ENCODE measurements around the gene SH3RF3.

The SH3RF3 gene

DNA sequence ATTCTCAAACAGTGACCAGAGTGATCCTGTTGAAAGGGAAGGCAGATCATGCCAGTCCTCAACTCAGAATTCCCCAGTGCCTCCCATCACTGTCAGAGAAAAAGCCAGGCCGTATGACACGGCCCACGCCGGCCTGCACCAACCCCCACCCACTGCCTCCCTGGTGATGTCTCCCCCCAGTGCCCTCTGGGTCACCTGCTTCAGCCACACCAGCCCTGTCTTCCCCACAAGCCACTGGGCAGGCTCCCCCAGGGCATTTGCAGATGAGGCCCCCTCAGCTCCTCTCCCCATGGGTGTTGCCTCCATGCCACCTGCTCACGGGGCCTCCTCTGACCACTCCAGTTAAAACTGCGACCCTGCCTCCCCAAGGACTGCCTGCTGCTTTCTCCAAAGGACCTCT, 169.8 kb downstream of the SH3RF3 start:
- intact Hi-C loops (cut with DNase I): no loop called here
- DNase-seq: no peak

GRCh38 chr2:109299536-109299935, 170.5 kb downstream of the SH3RF3 start:
- intact Hi-C loops (cut with DNase I): no loop called here
- no peak for DNase-seq

DNA sequence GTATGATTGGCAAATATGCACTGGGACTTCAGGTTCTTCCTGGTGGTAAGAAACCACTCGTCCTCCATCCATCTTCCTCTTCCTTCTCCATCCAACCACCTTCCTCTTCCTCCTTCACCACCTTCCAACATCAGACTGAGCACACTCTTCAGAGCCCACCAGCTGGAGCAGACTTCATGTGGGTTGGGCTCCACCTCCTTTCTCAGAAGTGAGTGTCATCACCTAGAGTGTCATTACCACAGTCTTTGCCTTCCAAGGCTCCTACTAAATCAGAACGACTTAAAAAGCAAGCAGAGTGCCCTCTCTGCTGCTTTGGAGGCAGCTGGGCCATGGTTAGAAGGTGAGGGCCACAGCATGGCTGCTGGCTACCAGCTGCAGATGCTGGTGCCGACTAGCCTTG, 171.6 kb downstream of the SH3RF3 start:
- intact Hi-C loops (cut with DNase I): no loop called here
- DNase-seq: no peak

DNA sequence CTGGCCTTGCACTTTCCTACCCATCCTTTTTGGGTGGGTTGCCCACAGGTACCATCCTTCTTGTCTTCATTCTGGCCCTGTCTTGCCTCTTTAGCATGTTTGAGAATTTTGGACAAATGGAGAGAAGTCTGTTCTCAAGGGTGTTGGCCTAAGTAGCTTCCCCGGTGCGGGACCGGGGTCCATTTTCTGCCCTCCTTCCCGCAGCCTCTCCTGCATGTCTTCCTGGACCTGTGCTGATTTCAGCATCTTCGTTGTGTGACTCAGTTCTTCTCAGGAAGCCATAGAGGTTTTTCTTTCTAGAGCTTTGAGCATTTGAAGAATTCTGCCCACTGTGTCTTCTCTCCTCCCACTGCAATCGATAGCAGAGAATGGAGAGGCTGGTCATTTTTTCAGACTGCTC, 172.7 kb downstream of the SH3RF3 start:
- intact Hi-C loops (cut with DNase I): no loop called here
- no peak for DNase-seq

- DNase-seq: no peak
- intact Hi-C loops (cut with DNase I): no loop called here
Observed at GRCh38 chr2:109302319-109302718, 173.3 kb downstream of the SH3RF3 start.

GRCh38 chr2:109304242-109304641, 175.2 kb downstream of the SH3RF3 start:
- intact Hi-C loops (cut with DNase I): no loop called here
- no peak for DNase-seq

- DNase-seq: no peak
- intact Hi-C loops (cut with DNase I): no loop called here
Observed at GRCh38 chr2:109304731-109305470, 175.9 kb downstream of the SH3RF3 start.

GRCh38 chr2:109305490-109306167, 176.6 kb downstream of the SH3RF3 start:
- intact Hi-C loops (cut with DNase I): no loop called here

DNA sequence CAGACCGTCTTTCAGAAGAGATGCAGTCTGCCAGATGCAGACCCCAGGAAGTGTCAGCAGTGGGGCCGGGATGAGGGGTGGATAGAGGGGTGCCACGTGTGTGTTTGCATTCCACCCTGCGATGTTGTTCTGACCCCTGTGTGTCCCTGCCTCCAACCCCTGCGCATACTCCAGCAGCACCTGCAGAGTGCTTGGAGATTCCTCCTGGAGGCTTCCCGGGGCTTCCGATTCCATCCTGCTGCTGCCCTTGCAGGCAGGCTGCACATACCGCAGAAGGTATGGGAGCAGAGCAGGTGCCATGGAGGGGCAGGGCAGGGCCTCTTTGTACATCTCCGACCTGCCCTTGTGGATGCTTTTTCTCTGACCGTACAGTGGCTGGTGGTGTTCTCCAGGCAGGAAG, 177.2 kb downstream of the SH3RF3 start:
- DNase-seq: no peak
- intact Hi-C loops (cut with DNase I): no loop called here

More at GRCh38 chr2:109305490-109306167, 176.6 kb downstream of the SH3RF3 start:
- no peak for DNase-seq

DNA sequence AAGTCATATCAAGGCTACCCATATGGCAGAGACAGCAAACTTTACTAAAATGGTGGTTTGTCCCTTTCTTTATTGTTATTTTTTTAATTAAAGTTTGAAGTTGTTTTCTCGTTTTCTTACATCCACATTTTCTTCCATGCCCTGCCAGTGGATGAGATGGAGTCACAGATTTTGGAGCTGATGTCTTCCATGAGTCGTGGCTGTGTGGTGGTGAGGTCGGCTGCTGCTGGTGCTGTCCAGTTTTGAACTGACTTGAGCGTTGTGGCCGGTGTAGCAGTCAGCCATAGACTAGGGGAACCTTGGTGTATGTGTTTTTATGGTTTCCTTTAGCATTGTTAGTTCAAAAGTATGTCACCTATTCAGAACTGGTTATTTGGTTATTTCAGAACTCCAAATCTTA, 182.8 kb downstream of the SH3RF3 start:
- no peak for DNase-seq
- intact Hi-C loops (cut with DNase I): no loop called here

- no peak for DNase-seq
- intact Hi-C loops (cut with DNase I): no loop called here
Observed at GRCh38 chr2:109312902-109313301, 183.9 kb downstream of the SH3RF3 start.

DNA sequence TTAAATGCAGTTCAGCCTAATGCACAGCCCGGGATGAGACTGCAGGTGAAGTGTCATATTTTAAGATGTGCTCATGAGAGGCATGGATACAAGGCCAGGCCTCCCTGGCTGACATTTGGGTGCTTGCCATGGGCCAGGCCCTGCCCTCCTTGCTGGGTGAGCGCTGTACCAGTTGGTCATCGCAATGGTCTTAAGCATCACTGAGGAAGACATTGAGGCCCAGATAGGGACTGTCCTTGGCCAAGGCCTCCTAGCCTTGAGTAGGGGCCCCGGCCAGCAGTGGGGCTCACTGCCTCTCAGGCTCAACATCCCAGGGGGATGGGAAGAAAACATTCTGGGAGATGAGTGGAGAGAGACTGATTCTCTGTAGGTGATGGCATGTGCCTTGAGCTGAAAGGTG, 184.3 kb downstream of the SH3RF3 start:
- intact Hi-C loops (cut with DNase I): no loop called here

GRCh38 chr2:109316091-109316490, 187.1 kb downstream of the SH3RF3 start:
- DNase-seq: no peak

More for the DNA sequence above, 184.3 kb downstream of the SH3RF3 start:
- no peak for DNase-seq

GRCh38 chr2:109317471-109318095, 188.6 kb downstream of the SH3RF3 start:
- no peak for DNase-seq
- intact Hi-C loops (cut with DNase I): no loop called here

More at GRCh38 chr2:109316091-109316490, 187.1 kb downstream of the SH3RF3 start:
- intact Hi-C loops (cut with DNase I): no loop called here

GRCh38 chr2:109318150-109318948, 189.3 kb downstream of the SH3RF3 start:
- peak in 37 of 42 donors; percentile 17 to 78 (median 50) for DNase-seq

DNA sequence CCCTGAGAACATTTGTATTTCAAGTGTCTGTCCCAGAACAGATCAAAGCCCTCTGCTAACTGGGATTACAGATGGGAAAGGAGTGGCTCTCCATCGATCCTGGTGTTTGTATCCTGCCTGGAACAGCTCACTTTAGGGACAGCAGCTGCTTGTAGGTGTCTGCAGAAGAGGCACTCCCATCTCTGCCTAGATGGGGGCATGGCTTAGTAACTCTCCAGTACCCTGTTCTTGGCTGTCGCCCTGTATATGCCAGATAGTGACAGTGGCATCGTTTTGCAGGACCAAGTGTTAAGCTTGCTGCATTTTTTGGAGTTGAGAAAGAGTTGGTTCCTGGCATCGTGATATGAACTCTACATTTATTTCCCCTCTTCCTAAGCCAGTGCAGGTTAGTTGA, 189.9 kb downstream of the SH3RF3 start:
- peak in 1 of 42 donors; percentile 10 for DNase-seq
- intact Hi-C loops (cut with DNase I): no loop called here

More at GRCh38 chr2:109318150-109318948, 189.3 kb downstream of the SH3RF3 start:
- intact Hi-C loops (cut with DNase I): no loop called here

DNA sequence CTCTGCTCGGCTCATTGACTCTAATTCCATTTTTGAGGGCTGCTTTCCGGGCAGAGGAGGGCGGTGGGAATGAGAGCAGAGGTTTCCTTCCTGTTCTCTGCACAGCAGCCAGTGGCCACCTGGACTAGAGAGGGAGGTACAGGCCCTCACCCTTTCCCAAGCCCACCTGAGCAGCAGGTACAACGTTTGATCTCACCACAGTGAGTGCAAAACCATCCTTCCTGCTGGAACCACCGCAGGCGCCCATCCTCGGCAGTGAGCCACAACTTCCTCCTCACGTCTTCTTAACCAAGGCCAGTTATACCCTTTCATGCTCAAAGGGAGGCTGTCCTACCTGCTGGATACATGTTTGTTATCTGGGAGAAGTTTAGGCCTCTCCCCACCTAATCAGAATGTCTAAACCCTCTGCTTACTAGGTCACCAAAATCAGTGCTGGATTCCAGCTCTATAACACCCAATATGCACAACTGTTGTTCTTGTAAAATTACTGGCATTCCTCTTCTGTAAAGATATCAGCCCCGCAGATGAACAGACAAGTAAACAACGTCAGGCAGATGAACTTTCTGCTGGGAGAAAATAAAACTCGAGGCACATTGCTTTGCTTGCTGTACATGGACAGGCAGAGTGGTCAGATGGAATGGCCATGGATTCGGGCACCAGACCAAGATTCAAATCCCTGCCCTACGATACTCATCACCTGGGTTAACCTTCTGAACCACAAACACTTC, 191.4 kb downstream of the SH3RF3 start:
- no peak for DNase-seq
- intact Hi-C loops (cut with DNase I): no loop called here

GRCh38 chr2:109321570-109321969, 192.6 kb downstream of the SH3RF3 start:
- intact Hi-C loops (cut with DNase I): no loop called here
- DNase-seq: no peak

- intact Hi-C loops (cut with DNase I): no loop called here
- peak in 36 of 42 donors; percentile 11 to 70 (median 41) for DNase-seq
Observed at GRCh38 chr2:109322111-109322510, 193.1 kb downstream of the SH3RF3 start.

Data from head of caudate nucleus (tissue), 42 donors.